HG03280 (cell line): ENCODE data around the gene TM4SF5.

Source experiments
- ATAC-seq: cut with Tn5 transposase; IDR thresholded peaks from one replicate; pipeline ENCODE4 v1.9.1; 2021; ENCODE audit warnings: mild to moderate bottlenecking, moderate library complexity; ENCODE audit not compliant: unreplicated experiment

TM4SF5 gene

GRCh38 chr17:4744999-4745969 lies 26.4 kb upstream of the TM4SF5 start:
- ATAC-seq = no peak

DNA sequence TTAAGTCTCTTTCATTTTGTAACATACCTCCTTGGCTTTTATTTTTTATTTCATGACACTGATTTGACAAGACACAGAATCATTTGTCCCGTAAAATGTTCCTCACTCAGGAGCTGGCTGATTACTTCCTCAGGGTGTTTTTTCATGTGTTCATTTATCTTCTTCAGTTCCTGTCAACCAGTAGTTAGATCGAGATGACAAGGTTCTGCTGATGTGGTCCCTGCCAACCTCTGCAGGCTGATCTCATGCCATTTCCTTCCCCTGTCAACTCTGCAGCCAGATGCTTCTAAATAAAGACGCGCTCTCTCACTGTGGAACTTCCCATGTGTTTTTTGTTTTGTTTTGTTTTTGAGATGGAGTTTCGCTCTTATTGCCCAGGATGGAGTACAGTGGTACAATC lies 23.8 kb upstream of the TM4SF5 start:
- ATAC-seq = no peak

GRCh38 chr17:4748686-4749085 lies 23.0 kb upstream of the TM4SF5 start:
- ATAC-seq = no peak

DNA sequence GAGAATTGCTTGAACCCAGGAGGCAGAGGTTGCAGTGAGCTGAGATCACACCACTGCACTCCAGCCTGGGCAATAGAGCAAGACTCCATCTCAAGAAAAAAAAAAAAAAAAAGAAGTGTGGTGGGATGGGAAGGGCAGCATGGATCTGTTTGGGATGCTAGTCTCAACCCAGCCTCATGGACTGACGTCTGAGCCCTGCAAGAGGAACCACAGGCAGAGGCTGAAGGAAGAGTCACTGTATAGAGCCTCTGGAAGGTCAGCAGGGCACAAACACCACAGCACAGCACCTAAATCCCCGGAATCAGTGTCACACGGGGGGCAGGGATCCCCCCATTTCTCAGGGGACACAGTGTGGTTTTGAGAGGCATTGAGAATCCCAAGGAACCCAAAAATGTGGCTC lies 21.1 kb upstream of the TM4SF5 start:
- no peak for ATAC-seq

DNA sequence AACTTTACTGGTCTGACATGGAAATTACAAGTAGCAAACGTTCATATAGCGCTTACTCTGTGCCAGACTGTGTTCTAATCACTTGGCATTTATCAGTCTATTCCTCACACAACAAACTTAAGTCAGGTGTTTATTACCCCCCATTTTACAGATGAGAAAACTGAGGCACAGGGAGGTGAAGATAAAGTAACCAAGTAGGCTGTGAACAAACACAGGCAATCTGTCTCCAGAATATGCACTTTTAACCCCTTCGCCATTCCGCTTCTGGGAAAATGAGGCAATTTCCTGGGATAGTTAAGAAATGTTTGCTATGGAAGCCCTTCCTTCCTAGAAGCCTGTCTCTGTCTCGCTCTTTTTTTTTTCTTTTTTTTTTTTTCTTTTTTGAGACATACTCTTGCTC lies 19.8 kb upstream of the TM4SF5 start:
- ATAC-seq = no peak

GRCh38 chr17:4753392-4753791 lies 18.3 kb upstream of the TM4SF5 start:
- ATAC-seq = no peak

GRCh38 chr17:4759776-4760236 lies 11.9 kb upstream of the TM4SF5 start:
- ATAC-seq = no peak

- no peak for ATAC-seq
These were observed 7.1 kb upstream of the TM4SF5 start for GRCh38 chr17:4764595-4764994.

DNA sequence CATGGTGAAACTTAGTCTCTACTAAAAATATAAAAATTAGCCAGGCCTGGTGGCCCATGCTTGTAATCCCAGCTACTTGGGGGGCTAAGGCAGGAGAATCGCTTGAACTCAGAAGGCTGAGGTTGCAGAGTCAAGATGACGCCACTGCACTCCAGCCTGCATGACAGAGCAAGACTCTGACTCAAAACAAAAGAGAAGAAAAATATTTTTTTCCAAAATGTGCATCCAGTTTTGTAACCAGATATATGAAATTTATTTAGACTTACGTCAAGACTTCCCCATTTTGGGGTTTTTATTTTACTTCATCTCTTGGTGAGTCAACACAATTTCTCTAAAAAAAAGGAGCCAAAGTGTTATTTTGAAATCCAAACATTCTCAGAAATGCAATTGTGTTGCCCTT lies 5.5 kb upstream of the TM4SF5 start:
- ATAC-seq = no peak

DNA sequence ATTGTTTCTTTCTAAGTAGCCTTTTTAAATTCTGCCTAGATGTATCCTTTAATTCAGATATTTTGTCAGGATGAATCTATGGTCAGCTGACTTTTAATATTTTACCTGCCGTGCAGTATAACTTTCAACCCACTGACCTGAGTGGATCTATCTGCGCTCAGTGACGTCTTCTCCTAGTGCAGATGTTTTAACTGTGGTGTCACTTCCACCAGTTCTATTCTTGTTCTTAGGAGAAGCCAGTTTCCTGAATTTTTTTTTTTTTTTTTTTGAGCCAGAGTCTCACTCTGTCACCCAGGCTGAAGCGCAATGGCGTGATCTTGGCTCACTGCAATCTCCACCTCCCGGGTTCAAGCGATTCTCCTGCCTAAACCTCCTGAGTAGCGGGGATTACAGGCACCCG lies 5.0 kb upstream of the TM4SF5 start:
- no peak for ATAC-seq

DNA sequence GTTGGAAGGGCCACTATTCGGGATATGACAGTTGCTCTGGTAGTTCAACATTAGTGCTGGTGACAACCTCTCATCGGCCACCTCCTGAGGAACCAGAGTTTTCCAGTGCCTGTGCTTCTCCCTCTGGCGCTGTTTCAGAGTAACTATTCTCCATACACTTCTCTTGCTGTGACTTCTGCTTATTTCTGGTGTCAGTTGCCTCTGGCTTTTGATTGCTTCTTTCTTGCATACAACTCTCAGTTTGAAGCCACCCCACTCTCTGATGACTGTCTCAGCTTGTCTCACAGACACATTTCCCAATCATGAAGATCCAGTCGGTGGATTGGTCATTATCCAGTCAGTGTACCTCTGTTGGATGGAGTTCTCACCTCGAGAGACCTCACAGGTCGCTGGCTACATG lies 3.4 kb upstream of the TM4SF5 start:
- no peak for ATAC-seq

- no peak for ATAC-seq
These were observed 2.1 kb upstream of the TM4SF5 start for GRCh38 chr17:4769628-4770027.

GRCh38 chr17:4772235-4772613 lies 538 bp downstream of the TM4SF5 start:
- ATAC-seq = no peak

- no peak for ATAC-seq
These were observed 6.5 kb downstream of the TM4SF5 start for GRCh38 chr17:4777969-4778760.

- ATAC-seq = no peak
These were observed 8.8 kb downstream of the TM4SF5 start for GRCh38 chr17:4780325-4780955.

GRCh38 chr17:4782652-4783051 lies 11.0 kb downstream of the TM4SF5 start:
- no peak for ATAC-seq

- ATAC-seq = no peak
These were observed 13.8 kb downstream of the TM4SF5 start for GRCh38 chr17:4785311-4786105.

DNA sequence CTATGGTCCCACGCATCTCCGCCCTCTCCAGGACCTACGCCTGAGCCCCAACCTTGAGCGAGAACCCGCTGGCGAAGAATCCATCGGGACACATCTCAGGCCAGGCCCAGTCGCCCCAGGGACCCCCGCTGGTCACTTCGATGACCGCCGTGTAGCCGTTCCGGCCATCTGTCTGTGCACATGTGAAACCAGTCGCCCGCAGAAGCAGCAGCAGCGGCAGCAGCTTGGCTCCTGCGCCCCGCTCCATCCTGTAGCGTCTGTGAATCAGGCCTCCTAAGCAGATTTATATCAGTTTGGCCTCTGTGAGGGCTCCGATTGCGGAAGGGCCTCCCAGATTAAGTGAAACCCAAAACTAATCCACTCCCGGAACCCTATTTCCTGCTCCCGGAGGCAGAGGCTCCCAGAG lies 14.4 kb downstream of the TM4SF5 start, which contains the start of gene VMO1:
Gene VMO1, minus strand, starts transcription at position 259 of the 406 bp plus-strand sequence. Its CDS starts 12 bp downstream, at position 247.
- no peak for ATAC-seq

DNA sequence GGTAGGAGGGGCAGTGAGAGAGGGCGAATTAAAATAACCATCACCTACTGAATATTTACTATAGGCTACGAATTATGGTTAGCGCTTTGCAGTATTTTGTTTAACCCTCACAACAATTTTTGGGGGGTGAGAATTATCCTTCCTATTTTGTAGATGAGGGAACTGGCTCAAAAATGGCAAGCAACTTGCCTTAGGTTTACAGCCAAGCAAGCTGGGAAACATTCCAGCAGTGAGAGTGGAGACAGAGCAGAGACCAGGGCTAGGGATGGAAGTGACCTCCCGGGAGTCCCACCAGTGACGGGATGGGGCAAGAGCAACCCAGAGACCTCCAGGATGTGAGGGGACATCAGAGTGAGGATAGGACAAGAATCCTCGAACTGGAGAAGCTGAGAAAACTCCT lies 14.8 kb downstream of the TM4SF5 start:
- ATAC-seq = no peak

GRCh38 chr17:4788159-4788806 lies 16.6 kb downstream of the TM4SF5 start:
- ATAC-seq = no peak
